DMS114 treated with DMSO at 0.1 percent for 48 hours (cell line): ENCODE measurements around the gene CYP21A2.
"Not testable (repeated sequence)": the region's sequence is repeated elsewhere in the genome, so short reads cannot be mapped to it uniquely, and the experiment has no call there.

Source experiments
- DNase-seq: peaks from one replicate; lab custom pipeline; 2025; ENCODE audit not compliant: unreplicated experiment; lab: John Stamatoyannopoulos, UW

The CYP21A2 gene

GRCh38 chr6:32052626-32053025, 14.4 kb downstream of the CYP21A2 start:
- DNase-seq, result not testable (repeated sequence)

GRCh38 chr6:32053314-32053713, 15.1 kb downstream of the CYP21A2 start:
- DNase-seq, result not testable (repeated sequence)

GRCh38 chr6:32055756-32056155, 17.5 kb downstream of the CYP21A2 start:
- DNase-seq, result not testable (repeated sequence)

- DNase-seq, result no peak
Observed at GRCh38 chr6:32056254-32056653, 18.0 kb downstream of the CYP21A2 start.

- DNase-seq, result no peak
Observed at GRCh38 chr6:32057966-32058365, 19.8 kb downstream of the CYP21A2 start.

- DNase-seq, result no peak
Observed at GRCh38 chr6:32058511-32058963, 20.3 kb downstream of the CYP21A2 start.

GRCh38 chr6:32060966-32061655, 22.9 kb downstream of the CYP21A2 start:
- DNase-seq, result no peak

- DNase-seq, result no peak
Observed at GRCh38 chr6:32064706-32065105, 26.5 kb downstream of the CYP21A2 start.

GRCh38 chr6:32067521-32067920, 29.3 kb downstream of the CYP21A2 start:
- DNase-seq, result not testable (repeated sequence)

- DNase-seq, result not testable (repeated sequence)
Observed at GRCh38 chr6:32068315-32068714, 30.1 kb downstream of the CYP21A2 start.

- no peak for DNase-seq
Observed at GRCh38 chr6:32068867-32069266, 30.7 kb downstream of the CYP21A2 start.

GRCh38 chr6:32069460-32069859, 31.2 kb downstream of the CYP21A2 start:
- DNase-seq, result no peak

GRCh38 chr6:32069878-32070515, 31.8 kb downstream of the CYP21A2 start:
- DNase-seq, result no peak

GRCh38 chr6:32070814-32071543, 32.8 kb downstream of the CYP21A2 start:
- DNase-seq, result no peak

GRCh38 chr6:32073101-32073500, 34.9 kb downstream of the CYP21A2 start:
- no peak for DNase-seq

- no peak for DNase-seq
Observed at GRCh38 chr6:32073613-32074012, 35.4 kb downstream of the CYP21A2 start.

GRCh38 chr6:32074996-32075532, 36.8 kb downstream of the CYP21A2 start:
- no peak for DNase-seq

GRCh38 chr6:32075781-32076180, 37.6 kb downstream of the CYP21A2 start:
- no peak for DNase-seq

GRCh38 chr6:32076321-32076809, 38.1 kb downstream of the CYP21A2 start:
- DNase-seq, result no peak

GRCh38 chr6:32079566-32080290, 41.5 kb downstream of the CYP21A2 start:
- no peak for DNase-seq
